Loucy (cell line): Measurements from ENCODE around the gene LUZP2.

Source experiments
- H2AFZ ChIP-seq: fragments of 200-600 bp; sonication (generic); 2 replicates; pipeline ENCODE4 v1.6.0; 2016; ENCODE audit warnings: antibody characterized with exemption, mild to moderate bottlenecking, low read length, moderate library complexity
- H3F3A ChIP-seq: fragments of 200-600 bp; 2 replicates; pipeline ENCODE4 v1.6.0; 2016; ENCODE audit warnings: antibody characterized with exemption, low read depth, mild to moderate bottlenecking
- H3K27me3 ChIP-seq: fragments of 200-600 bp; sonication (generic); 2 replicates; pipeline ENCODE4 v1.6.1; 2014; ENCODE audit warnings: low read length, mild to moderate bottlenecking; ENCODE audit not compliant: insufficient read depth, poor library complexity, severe bottlenecking
- H3K36me3 ChIP-seq: fragments of 200-600 bp; sonication (generic); 2 replicates; pipeline ENCODE4 v1.6.1; 2016; ENCODE audit warnings: low read length; ENCODE audit not compliant: insufficient read depth
- H3K4me1 ChIP-seq: fragments of 200-600 bp; sonication (generic); 2 replicates; pipeline ENCODE4 v1.5.1; 2014; ENCODE audit warnings: low read length, mild to moderate bottlenecking; ENCODE audit not compliant: insufficient read depth, poor library complexity, severe bottlenecking
- H3K4me2 ChIP-seq: fragments of 200-600 bp; sonication (generic); 2 replicates; pipeline ENCODE4 v1.6.0; 2014; ENCODE audit warnings: antibody characterized with exemption, low read length, low read depth, mild to moderate bottlenecking; ENCODE audit not compliant: poor library complexity, severe bottlenecking
- H3K4me3 ChIP-seq: fragments of 200-600 bp; sonication (generic); 2 replicates; pipeline ENCODE4 v1.5.1; 2014; ENCODE audit warnings: low read length, mild to moderate bottlenecking, mixed read lengths; ENCODE audit not compliant: poor library complexity, severe bottlenecking
- H3K79me2 ChIP-seq: fragments of 200-600 bp; sonication (generic); 2 replicates; pipeline ENCODE4 v1.6.1; 2014; ENCODE audit warnings: low read length; ENCODE audit not compliant: insufficient read depth
- H3K9ac ChIP-seq: fragments of 200-600 bp; sonication (generic); 2 replicates; pipeline ENCODE4 v1.6.0; 2014; ENCODE audit warnings: mild to moderate bottlenecking, low read depth, low read length, moderate library complexity; ENCODE audit not compliant: poor library complexity, severe bottlenecking
- H3K9me2 ChIP-seq: fragments of 200-600 bp; sonication (generic); replicated peaks from 2 replicates; pipeline ENCODE4 v1.6.1; 2016; ENCODE audit warnings: low read depth, low read length, mixed read lengths
- H3K9me3 ChIP-seq: fragments of 200-600 bp; sonication (generic); 2 replicates; pipeline ENCODE4 v1.6.1; 2014; ENCODE audit warnings: mild to moderate bottlenecking, antibody characterized with exemption, low read length, low read depth; ENCODE audit not compliant: insufficient read depth
- H4K20me1 ChIP-seq: fragments of 200-600 bp; sonication (generic); 2 replicates; pipeline ENCODE4 v1.6.0; 2014; ENCODE audit warnings: antibody characterized with exemption, low read length, mild to moderate bottlenecking; ENCODE audit not compliant: insufficient read depth, poor library complexity, severe bottlenecking
- CTCF ChIP-seq: fragments of 200-600 bp; sonication (generic); conservative IDR thresholded peaks from 2 replicates; pipeline ENCODE4 v1.5.1; 2014; ENCODE audit warnings: mild to moderate bottlenecking, antibody characterized with exemption, low read length
- EZH2phosphoT487 ChIP-seq: fragments of 200-600 bp; IDR thresholded peaks from 2 replicates; pipeline ENCODE4 v1.6.1; 2018; ENCODE audit warnings: antibody characterized with exemption, mild to moderate bottlenecking, moderate library complexity, borderline replicate concordance

LUZP2 gene

DNA sequence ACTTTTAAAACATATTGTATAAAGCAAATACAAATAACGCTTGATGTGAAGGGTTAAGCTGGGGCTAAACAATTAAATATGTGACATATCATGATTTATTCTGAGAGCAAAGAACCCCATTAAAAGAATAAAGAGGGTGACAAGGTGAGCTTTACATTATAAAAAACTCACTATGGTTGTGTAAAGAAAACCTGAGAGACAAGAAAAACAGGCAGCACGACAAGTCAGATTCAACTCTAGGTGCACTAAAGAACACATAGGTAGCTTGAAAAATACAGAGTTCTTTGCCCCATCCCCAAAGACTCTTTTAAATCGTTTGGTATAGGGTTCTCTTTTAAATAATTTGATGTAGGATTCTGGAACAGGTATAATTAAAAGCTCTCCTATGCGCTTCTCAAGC, 63.5 kb downstream of the LUZP2 start:
- Histone ChIP-seq H2AFZ (no peak overlapping the region), H3K9me2 (no peaks in the 10 kb centered on the region), H3K4me1 (peaks cover 4% of the 10 kb centered on the region), H3K79me2 (no peaks in the 10 kb centered on the region), H3K27me3 (no peaks in the 10 kb centered on the region), H3K9ac (no peak overlapping the region), H3K36me3 (no peaks in the 10 kb centered on the region), H3K9me3 (no peaks in the 10 kb centered on the region), H3K4me3 (no peak overlapping the region), H3K4me2 (no peak overlapping the region), H4K20me1 (no peaks in the 10 kb centered on the region), H3F3A (no peaks in the 10 kb centered on the region)
- TF ChIP-seq CTCF (no peak), EZH2phosphoT487 (no peak)

DNA sequence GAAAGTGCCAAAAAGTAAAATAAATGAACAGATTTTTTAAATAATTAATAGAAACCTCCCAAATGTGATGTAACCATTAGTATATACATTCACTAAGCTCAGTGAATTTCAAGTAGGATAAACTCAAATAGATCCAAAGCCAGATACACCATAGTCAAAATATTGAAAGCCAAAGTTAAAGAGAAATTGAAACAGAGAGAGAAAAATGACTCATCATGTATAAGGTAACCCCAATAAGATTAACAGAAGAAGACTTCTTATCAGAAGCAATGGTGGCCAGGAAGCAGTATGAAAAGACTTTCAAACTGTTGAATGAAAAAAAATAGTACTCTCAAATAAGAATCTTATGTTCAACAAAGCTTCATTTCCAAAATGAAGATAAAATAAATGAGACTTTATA, 70.5 kb downstream of the LUZP2 start:
- Histone ChIP-seq H3K27me3 (no peaks in the 10 kb centered on the region), H3K79me2 (no peaks in the 10 kb centered on the region), H4K20me1 (no peaks in the 10 kb centered on the region), H3F3A (no peaks in the 10 kb centered on the region), H3K9me3 (no peaks in the 10 kb centered on the region), H3K4me1 (no peaks in the 10 kb centered on the region), H3K9ac (no peak overlapping the region), H3K4me3 (no peak overlapping the region), H3K36me3 (no peaks in the 10 kb centered on the region), H3K9me2 (no peaks in the 10 kb centered on the region), H2AFZ (no peak overlapping the region), H3K4me2 (no peak overlapping the region)
- TF ChIP-seq CTCF: no peak
- TF ChIP-seq EZH2phosphoT487: no peak

DNA sequence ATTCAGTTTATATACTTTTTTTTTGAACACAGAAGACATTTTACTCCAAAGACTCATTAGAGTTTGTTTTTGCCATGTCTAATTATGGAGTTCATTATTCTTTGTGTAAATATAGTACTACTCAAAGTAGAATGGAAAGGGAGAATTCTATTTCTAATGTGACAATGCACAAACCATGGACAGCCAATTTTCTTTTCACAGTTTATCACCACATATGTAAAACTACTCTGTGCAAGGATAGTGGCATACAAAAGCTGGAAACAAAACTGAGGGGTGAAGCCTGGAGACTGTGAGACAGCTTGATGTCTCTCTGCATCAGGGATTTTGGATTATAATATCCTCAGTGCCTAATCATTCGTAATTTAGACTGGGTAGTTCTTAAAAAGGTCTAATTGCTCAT, 75.5 kb downstream of the LUZP2 start:
- no peaks in the 10 kb centered on the region for H3F3A ChIP-seq
- H3K9me3 ChIP-seq: no peaks in the 10 kb centered on the region
- no peak overlapping the region for H3K4me2 ChIP-seq
- H3K9me2 ChIP-seq: no peaks in the 10 kb centered on the region
- no peak overlapping the region for H3K4me3 ChIP-seq
- no peaks in the 10 kb centered on the region for H3K36me3 ChIP-seq
- no peaks in the 10 kb centered on the region for H3K27me3 ChIP-seq
- TF ChIP-seq EZH2phosphoT487: no peak
- TF ChIP-seq CTCF: no peak
- no peaks in the 10 kb centered on the region for H4K20me1 ChIP-seq
- H3K79me2 ChIP-seq: no peaks in the 10 kb centered on the region
- H3K9ac ChIP-seq: no peak overlapping the region
- no peak overlapping the region for H2AFZ ChIP-seq
- no peaks in the 10 kb centered on the region for H3K4me1 ChIP-seq
